ENCODE measurements around the gene PLSCR5.

PLSCR5 gene

GRCh38 chr3:146640955-146641867 is 36.1 kb upstream of the PLSCR5 start:
- Histone ChIP-seq H3K4me1 (ENCODE audit: low read depth, poor library complexity, severe bottlenecking) (peaks cover 6% of the 10 kb centered on the region), H3K36me3 (ENCODE audit: insufficient read depth) (no peaks in the 10 kb centered on the region), H3K79me2 (ENCODE audit: insufficient read depth, low read depth) (no peaks in the 10 kb centered on the region), H2AFZ (ENCODE audit: low read depth) (no peak overlapping the region), H3K27ac (no peak overlapping the region), H3K4me2 (0 out of 2 replicates have a peak overlapping the region, but pooled peaks have one; percentile 3), H3K27me3 (ENCODE audit: insufficient read depth, low read depth) (no peaks in the 10 kb centered on the region), H4K20me1 (ENCODE audit: insufficient read depth) (no peaks in the 10 kb centered on the region), H3K9ac (no peak overlapping the region), H3K4me3 (IDR thresholded peaks at IDR 0.05; ENCODE audit: insufficient read depth, low read depth, low read length) (no peak overlapping the region)
- TF ChIP-seq, protein P1, sequence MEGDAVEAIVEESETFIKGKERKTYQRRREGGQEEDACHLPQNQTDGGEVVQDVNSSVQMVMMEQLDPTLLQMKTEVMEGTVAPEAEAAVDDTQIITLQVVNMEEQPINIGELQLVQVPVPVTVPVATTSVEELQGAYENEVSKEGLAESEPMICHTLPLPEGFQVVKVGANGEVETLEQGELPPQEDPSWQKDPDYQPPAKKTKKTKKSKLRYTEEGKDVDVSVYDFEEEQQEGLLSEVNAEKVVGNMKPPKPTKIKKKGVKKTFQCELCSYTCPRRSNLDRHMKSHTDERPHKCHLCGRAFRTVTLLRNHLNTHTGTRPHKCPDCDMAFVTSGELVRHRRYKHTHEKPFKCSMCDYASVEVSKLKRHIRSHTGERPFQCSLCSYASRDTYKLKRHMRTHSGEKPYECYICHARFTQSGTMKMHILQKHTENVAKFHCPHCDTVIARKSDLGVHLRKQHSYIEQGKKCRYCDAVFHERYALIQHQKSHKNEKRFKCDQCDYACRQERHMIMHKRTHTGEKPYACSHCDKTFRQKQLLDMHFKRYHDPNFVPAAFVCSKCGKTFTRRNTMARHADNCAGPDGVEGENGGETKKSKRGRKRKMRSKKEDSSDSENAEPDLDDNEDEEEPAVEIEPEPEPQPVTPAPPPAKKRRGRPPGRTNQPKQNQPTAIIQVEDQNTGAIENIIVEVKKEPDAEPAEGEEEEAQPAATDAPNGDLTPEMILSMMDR (conservative IDR thresholded peaks at IDR 0.05; ENCODE audit: low read depth, low read length): peak; percentile 93

- no peak overlapping the region for H2AFZ ChIP-seq (ENCODE audit: low read depth)
- no peak overlapping the region for H3K4me2 ChIP-seq
- H3K4me3 ChIP-seq (IDR thresholded peaks at IDR 0.05; ENCODE audit: insufficient read depth, low read depth, low read length): no peak overlapping the region
- H4K20me1 ChIP-seq (ENCODE audit: insufficient read depth): no peaks in the 10 kb centered on the region
- no peak overlapping the region for H3K9ac ChIP-seq
- no peak overlapping the region for H3K27ac ChIP-seq
- no peaks in the 10 kb centered on the region for H3K79me2 ChIP-seq (ENCODE audit: insufficient read depth, low read depth)
- no peaks in the 10 kb centered on the region for H3K36me3 ChIP-seq (ENCODE audit: insufficient read depth)
- H3K27me3 ChIP-seq (ENCODE audit: insufficient read depth, low read depth): no peaks in the 10 kb centered on the region
- peaks cover 6% of the 10 kb centered on the region for H3K4me1 ChIP-seq (ENCODE audit: low read depth, poor library complexity, severe bottlenecking)
- TF ChIP-seq, protein P1 (conservative IDR thresholded peaks at IDR 0.05; ENCODE audit: low read depth, low read length): no peak
Measured at GRCh38 chr3:146640361-146640760, 35.2 kb upstream of the PLSCR5 start.

DNA sequence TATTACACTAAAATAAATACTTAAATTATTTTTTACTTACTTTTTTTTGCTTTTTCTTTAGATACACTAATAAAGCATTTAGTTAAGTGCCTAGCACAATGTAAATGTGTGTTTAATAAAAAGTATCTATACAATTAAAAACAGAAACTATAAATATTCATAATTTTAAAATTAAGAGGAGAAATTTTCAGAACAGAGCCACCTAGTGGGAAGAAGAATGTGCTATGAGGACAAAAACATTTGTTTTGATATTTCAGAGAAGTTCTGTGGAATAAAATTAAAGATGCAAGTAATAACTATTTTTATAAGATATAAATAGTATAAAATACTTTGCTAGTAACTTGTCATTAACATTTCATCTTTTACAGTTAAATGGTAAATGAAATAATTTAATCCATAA is 33.6 kb upstream of the PLSCR5 start:
- Histone ChIP-seq H2AFZ (ENCODE audit: low read depth) (no peak overlapping the region), H3K9ac (no peak overlapping the region), H3K27ac (no peak overlapping the region), H3K79me2 (ENCODE audit: insufficient read depth, low read depth) (no peaks in the 10 kb centered on the region), H3K4me1 (ENCODE audit: low read depth, poor library complexity, severe bottlenecking) (peaks cover 6% of the 10 kb centered on the region), H3K36me3 (ENCODE audit: insufficient read depth) (no peaks in the 10 kb centered on the region), H3K4me3 (IDR thresholded peaks at IDR 0.05; ENCODE audit: insufficient read depth, low read depth, low read length) (no peak overlapping the region), H3K27me3 (ENCODE audit: insufficient read depth, low read depth) (no peaks in the 10 kb centered on the region), H4K20me1 (ENCODE audit: insufficient read depth) (no peaks in the 10 kb centered on the region), H3K4me2 (no peak overlapping the region)
- TF ChIP-seq, protein P1 (conservative IDR thresholded peaks at IDR 0.05; ENCODE audit: low read depth, low read length): no peak; the same call in 1 of the 2 replicates

DNA sequence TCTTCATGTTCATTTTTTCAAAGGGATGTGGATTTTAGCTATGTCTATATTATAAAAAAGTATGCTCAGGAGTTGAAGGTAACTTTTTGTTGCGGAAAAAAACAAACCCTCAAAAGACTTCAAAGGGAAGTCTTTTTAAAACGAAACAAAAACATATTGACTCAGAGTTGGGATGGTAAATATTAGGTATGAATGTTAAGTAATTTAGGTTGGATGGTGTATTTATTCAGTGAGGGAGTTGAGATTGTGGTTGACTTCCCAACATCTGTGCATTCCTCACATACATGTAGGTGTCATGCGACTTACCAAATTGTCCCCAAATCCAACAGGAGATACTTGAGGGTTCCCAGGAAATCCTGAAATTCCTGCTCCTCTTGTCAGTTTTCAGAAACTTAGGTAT is 32.7 kb upstream of the PLSCR5 start:
- no peaks in the 10 kb centered on the region for H4K20me1 ChIP-seq (ENCODE audit: insufficient read depth)

More for the DNA sequence above, 32.7 kb upstream of the PLSCR5 start:
- H3K4me2 ChIP-seq: no peak overlapping the region
- no peak overlapping the region for H3K9ac ChIP-seq
- H3K79me2 ChIP-seq (ENCODE audit: insufficient read depth, low read depth): no peaks in the 10 kb centered on the region
- no peak overlapping the region for H2AFZ ChIP-seq (ENCODE audit: low read depth)
- H3K4me3 ChIP-seq (IDR thresholded peaks at IDR 0.05; ENCODE audit: insufficient read depth, low read depth, low read length): no peak overlapping the region
- H3K27ac ChIP-seq: no peak overlapping the region
- H3K27me3 ChIP-seq (ENCODE audit: insufficient read depth, low read depth): no peaks in the 10 kb centered on the region
- peaks cover 6% of the 10 kb centered on the region for H3K4me1 ChIP-seq (ENCODE audit: low read depth, poor library complexity, severe bottlenecking)
- TF ChIP-seq, protein P1 (conservative IDR thresholded peaks at IDR 0.05; ENCODE audit: low read depth, low read length): no peak
- H3K36me3 ChIP-seq (ENCODE audit: insufficient read depth): no peaks in the 10 kb centered on the region
